GM12874 (cell line): ENCODE measurements around the gene OMD.

Source experiments
- CTCF ChIP-seq: IDR thresholded peaks from 2 replicates; pipeline ENCODE4 v1.5.1; 2011; ENCODE audit warnings: low read depth, mild to moderate bottlenecking, control low read depth, low read length, moderate library complexity; ENCODE audit not compliant: insufficient read depth

Gene OMD

DNA sequence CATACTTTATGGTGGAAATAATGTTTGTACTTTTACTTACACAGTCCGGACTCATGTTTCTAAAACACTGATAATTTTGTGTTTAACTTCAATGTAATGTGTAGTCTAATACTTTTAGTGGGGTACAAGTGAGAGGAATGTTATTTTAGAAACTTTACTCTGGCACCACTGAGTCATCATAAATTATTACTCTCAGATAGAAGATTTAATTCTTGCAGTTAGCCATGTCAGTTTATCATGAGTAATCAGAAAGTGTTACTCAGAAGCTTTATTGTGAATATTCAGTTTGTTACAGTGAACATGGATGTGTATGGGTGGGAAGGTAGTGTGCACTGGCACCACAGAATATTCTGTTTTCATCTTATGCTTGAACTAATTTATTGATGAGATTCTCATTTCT is 39.9 kb downstream of the OMD start:
- no peak for TF ChIP-seq CTCF

DNA sequence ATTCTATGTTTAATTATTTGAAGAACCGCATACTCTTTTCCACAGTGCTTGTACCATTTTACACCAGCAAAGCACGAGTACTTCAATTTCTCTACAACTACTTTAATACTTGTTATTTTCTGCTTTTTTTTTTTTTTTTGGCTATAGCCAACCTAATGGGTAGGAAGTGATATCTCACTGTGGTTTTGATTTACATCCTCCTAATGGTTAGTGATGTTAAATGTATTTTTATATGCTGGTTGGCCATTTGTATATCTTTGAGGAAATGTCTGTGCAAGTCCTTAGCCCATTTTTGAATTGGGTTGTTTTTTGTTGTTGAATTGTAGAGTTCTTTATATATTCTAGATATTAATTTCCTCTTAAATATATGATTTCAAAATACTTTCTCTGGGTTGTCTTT is 42.5 kb downstream of the OMD start:
- TF ChIP-seq CTCF, result no peak

DNA sequence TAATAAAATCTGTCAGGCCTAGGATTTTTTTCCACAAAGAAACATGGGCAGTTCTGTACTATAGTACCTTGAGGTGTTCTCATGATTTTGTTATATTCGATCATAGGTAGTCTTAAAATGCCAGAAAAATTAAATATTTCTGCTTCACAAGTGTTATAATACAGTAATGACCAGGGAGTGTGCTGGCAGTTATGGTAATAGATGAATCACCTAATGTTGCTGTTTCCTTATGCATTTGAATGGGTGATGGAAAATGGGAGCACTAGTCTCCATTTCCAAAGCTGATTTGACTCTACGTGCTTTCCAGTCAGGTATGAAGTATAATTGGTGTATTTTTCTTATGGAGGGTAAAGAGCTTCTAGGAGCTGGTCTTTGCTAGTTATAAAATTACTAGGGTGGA is 43.7 kb downstream of the OMD start:
- no peak for TF ChIP-seq CTCF

DNA sequence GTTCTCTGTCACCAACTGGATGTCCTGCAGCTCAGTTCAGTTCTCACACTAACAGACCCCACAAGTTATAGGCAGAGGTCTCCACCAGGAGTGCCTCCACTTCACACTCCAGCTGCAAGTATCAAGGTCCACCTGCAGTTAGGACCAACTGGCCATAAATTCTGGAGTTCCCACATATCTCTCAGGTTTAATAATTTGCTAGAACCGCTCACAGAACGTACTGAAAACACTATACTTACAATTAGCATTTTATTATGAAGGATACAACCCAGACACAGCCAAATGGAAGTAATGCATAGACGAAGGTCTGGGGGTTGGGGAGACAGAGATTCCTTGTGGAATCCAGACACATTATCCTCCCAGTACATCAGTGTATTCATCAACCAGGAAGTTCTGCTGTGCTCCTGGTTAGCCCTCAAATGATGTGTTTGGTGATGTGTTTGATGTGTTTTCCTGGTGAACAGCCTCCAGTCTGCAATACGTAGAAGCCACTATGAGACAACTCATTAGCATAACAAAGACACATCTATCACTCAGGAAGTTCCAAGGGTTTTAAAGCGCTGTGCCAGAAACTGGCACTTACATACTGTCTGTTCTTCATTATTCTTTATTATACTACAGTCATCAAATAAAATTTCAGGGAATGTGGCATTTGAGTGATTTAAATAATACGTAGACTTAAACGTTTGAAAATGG is 45.3 kb downstream of the OMD start:
- no peak for TF ChIP-seq CTCF

GRCh38 chr9:92377876-92378275 is 46.4 kb downstream of the OMD start:
- TF ChIP-seq CTCF, result no peak

DNA sequence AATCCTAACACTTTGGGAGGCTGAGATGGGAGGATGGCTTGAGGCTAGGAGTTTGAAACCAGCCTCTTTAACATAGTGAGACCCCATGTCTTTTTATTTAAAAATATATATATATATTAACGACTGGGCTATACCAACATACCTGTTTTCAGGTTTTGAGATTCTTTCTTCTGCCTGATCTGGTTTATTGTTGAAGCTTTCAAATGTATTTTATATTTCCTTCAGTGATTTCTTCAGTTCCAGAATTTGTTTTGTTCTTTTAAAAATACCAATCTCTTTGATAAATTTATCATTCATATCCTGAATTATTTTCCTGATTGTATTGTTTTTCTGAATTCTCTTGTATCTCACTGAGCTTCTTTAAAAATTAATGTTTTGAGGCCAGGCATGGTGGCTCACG is 51.1 kb downstream of the OMD start:
- no peak for TF ChIP-seq CTCF

DNA sequence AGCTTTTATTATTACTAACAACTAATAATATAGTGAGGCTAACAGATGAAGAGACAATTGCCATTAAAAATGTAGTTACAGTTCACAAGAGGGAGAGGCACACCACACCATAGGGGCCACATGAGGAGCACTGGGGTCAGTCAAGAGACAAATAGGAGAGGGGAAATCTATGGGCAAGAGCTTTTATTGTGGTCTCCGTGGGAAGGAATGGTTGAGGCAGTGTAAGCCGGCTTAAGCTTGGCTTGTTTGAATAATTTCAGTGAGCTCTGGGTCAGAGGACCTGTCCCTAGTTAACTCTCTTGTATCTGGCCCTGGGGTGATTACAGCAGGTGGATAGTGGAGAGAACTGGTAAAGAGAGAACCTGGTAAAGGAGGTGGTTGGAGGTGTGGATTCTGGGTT is 55.2 kb downstream of the OMD start:
- no peak for TF ChIP-seq CTCF
